ENCODE data around the gene GXYLT2.
"Not testable (repeated sequence)": the region's sequence is repeated elsewhere in the genome, so short reads cannot be mapped to it uniquely, and the experiment has no call there.

The GXYLT2 gene

GRCh38 chr3:72974956-72975355 lies 87.1 kb downstream of the GXYLT2 start:
- DNase-seq (ENCODE audit: low spot score): no peak

GRCh38 chr3:72976281-72976741 lies 88.5 kb downstream of the GXYLT2 start:
- DNase-seq (ENCODE audit: low spot score): no peak

GRCh38 chr3:72977060-72977808 lies 89.4 kb downstream of the GXYLT2 start:
- no peak for DNase-seq (ENCODE audit: low spot score)

- no peak for DNase-seq (ENCODE audit: low spot score)
Observed at GRCh38 chr3:72982609-72983366, 94.9 kb downstream of the GXYLT2 start.

- no peak for DNase-seq (ENCODE audit: low spot score)
Observed at GRCh38 chr3:72985576-72985975, 97.7 kb downstream of the GXYLT2 start.

- no peak for DNase-seq (ENCODE audit: low spot score)
Observed at GRCh38 chr3:72990701-72991395, 103.0 kb downstream of the GXYLT2 start.

GRCh38 chr3:72991522-72991921 lies 103.7 kb downstream of the GXYLT2 start:
- no peak for DNase-seq (ENCODE audit: low spot score)

GRCh38 chr3:72993391-72993790 lies 105.5 kb downstream of the GXYLT2 start:
- no peak for DNase-seq (ENCODE audit: low spot score)

GRCh38 chr3:72995337-72995736 lies 107.5 kb downstream of the GXYLT2 start:
- DNase-seq (ENCODE audit: low spot score): no peak

GRCh38 chr3:72996121-72996472 lies 108.3 kb downstream of the GXYLT2 start:
- DNase-seq (ENCODE audit: low spot score): peak; percentile 6

GRCh38 chr3:72996473-72997333 lies 108.9 kb downstream of the GXYLT2 start, which contains the start of gene PPP4R2:
Gene PPP4R2 (plus strand): TSS chr3:72996811. CDS start chr3:72997038, 227 bp downstream.
- DNase-seq (ENCODE audit: low spot score): peak; percentile 89

- DNase-seq (ENCODE audit: low spot score): peak; percentile 34
Observed at GRCh38 chr3:72997421-72997961, 109.6 kb downstream of the GXYLT2 start.

- no peak for DNase-seq (ENCODE audit: low spot score)
Observed at GRCh38 chr3:72998466-72998865, 110.6 kb downstream of the GXYLT2 start.

- DNase-seq (ENCODE audit: low spot score): peak; percentile 24
Observed at GRCh38 chr3:72999951-73000350, 112.1 kb downstream of the GXYLT2 start.

GRCh38 chr3:73003050-73003449 lies 115.2 kb downstream of the GXYLT2 start:
- DNase-seq (ENCODE audit: low spot score): not testable (repeated sequence)

GRCh38 chr3:73004316-73004715 lies 116.5 kb downstream of the GXYLT2 start:
- DNase-seq (ENCODE audit: low spot score): no peak

- DNase-seq (ENCODE audit: low spot score): no peak
Observed at GRCh38 chr3:73007992-73008712, 120.3 kb downstream of the GXYLT2 start.

- DNase-seq (ENCODE audit: low spot score): no peak
Observed at GRCh38 chr3:73009008-73009407, 121.2 kb downstream of the GXYLT2 start.

GRCh38 chr3:73009750-73010149 lies 121.9 kb downstream of the GXYLT2 start:
- no peak for DNase-seq (ENCODE audit: low spot score)

GRCh38 chr3:73010158-73010557 lies 122.3 kb downstream of the GXYLT2 start:
- DNase-seq (ENCODE audit: low spot score): no peak

- DNase-seq (ENCODE audit: low spot score): no peak
Observed at GRCh38 chr3:73018298-73018697, 130.5 kb downstream of the GXYLT2 start.

All from CD4-positive, alpha-beta T cell treated with Interleukin-6 at 100 ng/mL for 8 hours (primary cell).